Activated naive CD4-positive, alpha-beta T cell treated with Interleukin-2 at 50 U/mL for 16 hours (primary cell): Measurements from ENCODE around the gene ZNF816.
"Not testable (repeated sequence)": the region's sequence is repeated elsewhere in the genome, so short reads cannot be mapped to it uniquely, and the experiment has no call there.

Source experiments
- DNase-seq: peaks from one replicate; pipeline ENCODE4 v3.0.0-alpha.2; 2020

ZNF816 gene

DNA sequence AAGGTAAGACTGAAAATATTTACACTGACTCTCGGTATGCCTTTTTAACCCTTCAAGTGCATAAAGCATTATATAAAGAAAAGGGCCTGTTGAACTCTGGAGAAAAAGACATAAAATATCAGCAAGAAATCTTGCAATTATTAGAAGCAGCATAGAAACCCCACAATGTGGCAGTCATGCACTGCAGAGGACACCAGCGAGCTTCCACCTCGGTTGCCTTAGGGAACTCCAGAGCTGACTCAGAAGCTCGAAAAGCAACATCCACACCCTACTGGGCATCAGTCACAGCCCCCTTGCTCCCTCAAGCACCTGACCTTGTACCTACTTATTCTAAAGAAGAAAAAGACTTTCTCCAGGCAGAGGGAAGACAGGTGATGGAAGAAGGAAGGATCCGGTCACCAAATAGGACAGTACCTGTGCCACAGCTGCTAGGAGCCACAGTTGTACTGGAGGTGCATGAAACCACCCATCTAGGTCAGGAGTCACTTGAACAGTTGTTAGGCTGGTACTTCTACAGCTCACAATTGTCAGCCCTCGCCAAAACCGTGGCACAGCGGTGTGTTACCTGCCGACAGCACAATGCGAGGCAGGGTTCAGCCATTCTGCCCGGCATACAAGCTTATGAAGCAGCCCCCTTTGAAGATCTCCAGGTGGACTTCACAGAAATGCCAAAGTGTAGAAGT, 2.9 kb downstream of the ZNF816 start:
- no peak for DNase-seq

DNA sequence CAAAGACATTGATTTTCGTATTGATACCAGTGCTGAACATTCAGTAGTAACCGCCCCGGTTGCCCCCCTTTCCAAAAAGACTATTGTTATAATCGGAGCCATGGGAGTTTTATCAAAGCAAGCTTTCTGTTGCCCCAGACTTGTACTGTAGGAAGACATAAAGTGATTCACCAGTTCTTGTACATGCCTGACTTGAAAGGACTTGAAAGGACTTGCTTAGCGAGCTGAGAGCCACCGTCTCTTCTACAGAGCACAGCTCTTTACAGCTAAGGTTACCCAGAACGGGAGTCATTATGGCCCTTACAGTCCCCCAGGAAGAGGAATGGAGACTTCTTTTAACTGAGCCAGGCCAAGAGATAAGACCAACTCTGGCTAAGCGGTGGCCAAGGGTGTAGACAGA, 5.1 kb downstream of the ZNF816 start:
- DNase-seq: no peak

DNA sequence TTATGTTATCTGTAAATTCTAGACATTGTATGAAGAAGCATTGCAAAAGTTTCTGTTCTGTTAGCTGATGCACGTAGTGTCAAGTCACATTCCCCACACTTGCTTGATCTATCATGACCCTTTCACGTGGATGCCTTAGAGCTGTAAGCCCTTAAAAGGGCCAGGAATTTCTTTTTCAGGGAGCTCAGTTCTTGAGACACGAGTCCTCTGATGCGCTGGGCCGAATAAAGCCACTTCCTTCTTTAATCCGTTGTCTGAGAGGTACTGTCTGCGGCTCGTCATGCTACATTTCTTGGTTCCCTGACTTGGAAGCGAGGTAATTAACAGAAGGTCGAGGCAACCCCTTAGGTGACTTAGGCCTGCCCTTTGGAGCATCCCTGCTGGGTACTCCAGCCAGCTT, 5.8 kb downstream of the ZNF816 start:
- no peak for DNase-seq

DNA sequence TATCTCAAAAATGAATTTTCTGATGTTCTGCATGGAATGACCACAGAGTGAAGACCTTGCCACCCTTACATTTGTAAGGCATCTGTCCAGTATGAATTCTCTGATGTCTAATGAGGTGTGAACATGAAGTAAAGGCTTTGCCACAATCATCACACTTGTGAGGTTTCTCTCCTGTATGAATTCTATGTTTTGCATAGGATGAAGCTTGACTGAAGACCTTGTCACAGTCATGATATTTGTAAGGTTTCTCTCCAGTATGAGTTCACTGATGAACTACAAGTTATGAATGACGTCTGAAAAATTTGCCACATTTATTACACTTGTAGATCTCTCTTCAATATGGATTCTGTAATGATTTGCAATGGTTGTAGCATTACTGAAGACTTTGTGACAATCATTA, 13.3 kb downstream of the ZNF816 start:
- no peak for DNase-seq

DNA sequence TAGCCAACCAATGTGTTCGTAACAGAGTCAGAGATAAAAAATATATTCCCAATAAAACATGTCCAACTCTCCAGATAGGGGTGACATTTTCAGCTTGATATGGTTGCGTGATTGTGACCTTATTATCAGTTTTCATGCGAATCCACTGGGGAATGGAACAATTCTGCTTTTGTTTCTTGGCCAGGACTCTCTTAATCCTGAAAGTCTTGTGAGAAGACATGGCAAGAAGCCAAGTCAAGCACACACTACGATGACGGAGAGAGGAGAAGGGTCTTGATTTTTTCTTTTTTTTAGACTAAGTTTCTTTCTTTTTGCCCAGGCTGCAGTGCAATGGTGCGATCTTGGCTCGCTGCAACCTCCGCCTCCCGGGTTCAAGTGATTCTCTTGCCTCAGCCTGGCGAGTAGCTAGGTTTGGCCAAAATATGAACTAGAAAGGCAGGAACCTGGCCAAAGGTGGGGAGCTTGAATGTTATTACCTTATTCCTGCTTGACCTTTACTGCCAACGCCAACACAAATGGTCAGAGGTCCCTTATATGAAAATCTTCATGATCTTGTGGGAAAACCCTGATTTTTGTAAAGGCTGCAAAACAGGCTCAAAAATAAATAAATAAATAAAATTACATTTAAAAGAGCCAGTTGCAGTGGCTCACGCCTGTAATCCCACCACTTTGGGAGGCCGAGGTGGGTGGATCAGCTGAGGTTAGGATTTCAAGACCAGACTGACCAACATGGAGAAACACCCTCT, 14.5 kb downstream of the ZNF816 start:
- DNase-seq: no peak

DNA sequence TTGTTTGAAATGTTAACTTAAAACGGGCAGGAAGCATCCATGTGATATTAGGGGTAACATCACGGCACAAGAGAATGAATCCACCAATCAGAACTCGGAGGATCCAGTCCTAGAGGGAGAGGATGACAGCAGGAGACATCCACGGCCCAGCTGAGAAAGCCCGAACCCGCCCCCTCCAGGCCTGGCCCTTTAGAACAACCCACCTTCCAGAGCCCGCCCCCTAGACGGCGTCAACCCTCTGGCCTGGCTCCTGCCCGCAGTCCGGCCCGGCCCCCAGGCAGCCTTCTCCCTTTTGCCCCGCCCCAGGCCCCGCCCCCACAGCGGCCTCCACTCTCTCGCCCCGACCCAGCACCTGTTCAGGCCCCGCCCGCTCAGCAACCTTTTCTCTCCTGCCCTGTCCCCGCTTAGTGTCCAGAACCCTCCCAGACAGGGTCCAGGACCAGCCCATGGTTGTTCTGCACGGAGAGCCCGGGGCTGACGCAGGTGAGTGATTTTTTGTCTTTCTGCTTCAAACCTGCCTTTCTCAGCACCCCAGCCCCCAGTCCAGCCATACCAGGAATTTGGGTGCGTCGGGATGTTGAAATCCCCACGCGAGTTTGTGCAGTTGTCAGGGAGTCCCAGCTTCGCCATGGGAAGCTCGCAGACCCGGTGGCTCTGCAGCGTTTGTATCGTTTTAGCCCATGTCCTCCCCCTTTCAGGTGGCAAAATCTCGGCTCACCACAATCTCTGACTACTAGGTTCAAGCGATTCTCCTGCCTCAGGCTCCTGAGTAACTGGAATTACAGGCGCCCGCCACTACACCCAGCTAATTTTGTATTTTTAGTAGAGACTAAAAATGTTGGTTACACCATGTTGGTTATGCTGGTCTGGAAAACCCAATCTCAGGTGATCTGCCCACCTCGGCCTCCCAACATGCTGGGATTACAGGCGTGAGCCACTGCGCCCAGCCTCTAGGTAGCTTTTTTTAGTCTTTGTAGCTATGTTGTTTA, 16.1 kb downstream of the ZNF816 start:
- no peak for DNase-seq

DNA sequence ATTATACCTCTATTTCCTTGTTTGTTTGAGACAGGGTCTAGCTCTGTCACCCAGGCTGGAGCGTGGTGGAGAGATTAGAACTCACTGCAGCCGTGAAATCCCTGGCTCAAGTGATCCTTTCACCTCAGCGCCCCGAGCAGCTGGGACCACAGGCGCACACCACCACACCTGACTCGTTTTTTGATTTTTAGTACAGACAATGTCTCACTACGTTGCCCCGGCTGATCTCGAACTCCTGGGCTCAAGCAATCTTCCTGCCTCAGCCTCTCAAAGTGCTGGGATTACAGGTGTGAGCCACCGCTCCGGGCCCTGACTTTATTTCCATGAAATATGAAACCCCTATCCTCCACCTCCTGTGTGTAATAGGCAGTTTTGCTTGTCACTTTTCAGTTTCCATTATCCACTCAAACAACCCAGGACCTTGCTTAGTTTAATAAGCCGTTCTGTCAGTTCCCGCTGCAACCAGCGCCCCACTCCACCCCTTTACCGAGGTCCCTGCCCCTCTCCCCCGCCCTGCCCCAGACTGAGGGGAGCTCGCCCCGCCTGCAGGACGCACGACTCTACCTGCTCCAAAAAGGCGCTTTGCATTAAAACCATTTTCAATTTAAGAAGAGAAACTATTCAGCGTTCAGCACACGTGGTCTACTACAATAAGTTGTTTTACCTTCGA, 16.9 kb downstream of the ZNF816 start:
- no peak for DNase-seq

DNA sequence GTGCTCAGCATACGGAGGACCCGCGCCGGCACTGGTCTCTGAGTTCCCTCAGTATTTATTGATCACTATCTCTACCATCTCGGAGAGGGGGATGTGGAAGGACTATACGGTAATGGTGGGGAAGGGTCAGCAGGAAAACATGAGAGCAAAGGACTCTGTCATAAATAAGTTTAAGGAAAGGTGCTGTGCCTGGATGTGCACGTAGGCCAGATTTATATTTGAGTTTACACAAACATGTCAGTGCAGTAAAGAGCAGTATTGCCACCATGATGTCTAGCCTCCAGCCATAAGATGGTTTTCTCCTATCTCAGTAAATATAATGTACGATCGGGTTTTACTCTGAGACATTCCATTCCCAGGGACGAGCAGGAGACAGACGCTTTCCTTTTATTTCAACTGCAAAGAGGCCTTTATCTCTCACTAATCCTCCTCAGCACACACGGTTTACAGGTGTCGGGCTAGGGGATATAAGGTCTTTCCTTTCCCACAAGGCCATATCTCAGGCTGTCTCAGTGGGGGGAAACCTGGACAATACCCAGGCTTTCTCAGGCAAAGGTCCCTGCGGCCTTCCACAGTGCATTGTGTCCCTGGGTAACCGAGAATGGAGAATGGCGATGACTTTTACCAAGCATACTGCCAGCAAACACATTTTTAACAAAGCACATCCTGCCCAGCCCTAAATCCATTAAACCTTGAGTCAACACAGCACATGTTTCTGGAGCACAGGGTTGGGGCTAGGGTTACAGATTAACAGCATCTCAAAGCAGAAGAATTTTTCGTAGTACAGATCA, 17.8 kb downstream of the ZNF816 start:
- not testable (repeated sequence) for DNase-seq

DNA sequence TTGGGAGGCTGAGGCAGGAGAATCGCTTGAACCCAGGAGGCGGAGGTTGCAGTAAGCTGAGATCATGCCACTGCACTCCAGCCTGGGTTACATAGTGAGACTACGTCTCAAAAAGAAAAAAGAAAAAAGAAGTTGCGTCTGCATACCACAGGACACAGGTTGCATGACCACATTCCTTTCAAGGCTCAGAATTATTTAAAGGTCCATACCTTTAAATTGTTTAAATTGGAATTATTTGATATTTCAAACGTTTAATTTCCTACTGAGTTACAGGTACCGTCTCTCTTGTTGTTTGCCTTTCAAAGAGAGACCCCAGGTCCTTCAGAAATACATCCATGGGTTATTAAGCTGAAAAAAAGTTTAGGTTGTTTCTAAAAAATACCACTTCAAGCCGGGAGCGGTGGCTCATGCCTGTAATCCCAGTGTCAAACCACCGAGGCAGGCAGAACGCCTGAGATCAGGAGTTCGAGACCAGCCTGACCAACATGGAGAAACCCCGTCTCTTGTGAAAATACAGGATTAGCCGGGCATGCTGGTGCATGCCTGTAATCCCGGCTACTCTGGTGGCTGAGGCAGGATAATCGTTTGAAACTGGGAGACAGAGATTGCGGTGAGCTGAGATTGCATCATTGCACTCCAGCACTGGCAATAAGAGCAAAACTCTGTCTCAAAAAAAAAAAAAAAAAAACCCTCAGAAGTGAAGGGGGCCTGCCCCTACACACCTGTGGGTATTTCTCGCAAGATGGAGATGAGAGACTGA, 18.6 kb downstream of the ZNF816 start:
- no peak for DNase-seq

DNA sequence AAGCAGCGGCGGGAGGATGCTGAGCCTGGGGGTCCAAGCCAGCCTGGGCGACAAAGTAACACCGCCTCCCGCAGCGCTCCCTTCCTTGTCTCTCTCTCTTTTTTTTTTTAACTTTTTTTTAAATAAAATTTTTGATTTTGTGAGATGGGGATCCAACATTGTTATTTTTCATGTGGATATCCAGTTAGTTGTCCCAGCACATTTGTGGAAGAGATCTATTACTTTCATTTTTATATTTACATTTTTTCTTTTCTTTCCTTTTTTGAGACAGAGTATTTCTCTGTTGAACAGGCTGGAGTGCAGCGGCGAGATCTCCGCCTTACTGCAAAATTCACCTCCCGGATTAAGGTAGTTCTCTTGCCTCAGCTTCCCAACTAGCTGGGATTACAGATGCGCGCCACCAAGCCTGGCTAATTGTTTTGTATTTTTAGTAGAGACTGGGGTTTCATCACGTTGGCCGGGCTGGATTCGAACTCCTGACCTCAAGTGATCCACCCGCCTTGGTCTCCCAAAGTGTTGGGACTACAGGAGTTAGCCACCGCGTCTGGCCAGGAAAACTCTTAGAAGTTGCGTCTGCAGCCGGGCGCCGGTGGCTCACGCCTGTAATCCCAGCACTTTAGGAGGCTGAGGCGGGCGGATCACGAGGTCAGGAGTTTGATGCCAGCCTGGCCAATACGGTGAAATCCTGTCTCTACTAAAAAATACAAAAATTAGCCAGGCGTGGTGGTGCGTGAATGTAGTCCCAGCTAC, 19.4 kb downstream of the ZNF816 start:
- no peak for DNase-seq

DNA sequence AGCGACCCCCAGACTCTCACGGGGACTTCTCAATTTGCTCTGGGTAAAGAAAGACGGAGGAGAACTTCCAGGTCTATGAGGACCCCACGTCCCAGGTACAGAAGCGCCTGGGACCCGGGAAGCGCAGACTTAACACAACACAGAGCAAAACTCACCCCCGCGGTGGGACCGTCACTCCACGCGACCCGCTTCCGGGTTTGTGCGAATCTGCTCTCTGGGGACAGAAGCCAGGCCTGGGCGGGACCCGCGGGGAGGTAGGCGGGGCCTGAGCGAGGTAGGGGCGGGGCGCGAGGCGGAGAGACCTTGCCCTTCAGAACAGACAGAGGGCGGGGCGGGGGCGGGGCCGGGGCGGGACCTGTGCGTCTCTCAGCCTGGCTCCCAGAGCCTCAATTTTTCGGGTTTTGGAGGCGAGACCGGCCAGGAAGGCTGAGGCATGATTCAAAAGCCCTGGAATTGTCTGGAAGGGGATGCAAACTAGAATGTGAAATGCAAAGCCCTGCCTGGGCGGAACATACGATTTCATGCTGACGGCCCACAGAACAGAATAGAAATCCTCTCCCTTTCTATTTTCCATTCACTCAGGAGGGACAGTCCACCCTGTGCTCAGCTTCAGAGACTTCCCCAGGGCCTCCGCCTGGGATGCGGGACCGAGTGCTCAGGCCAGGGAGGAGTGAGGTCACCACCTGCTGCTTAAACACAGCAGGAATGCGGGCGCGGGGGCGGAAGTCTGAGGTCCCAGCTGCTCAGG, 20.1 kb downstream of the ZNF816 start:
- DNase-seq: peak; percentile 97

DNA sequence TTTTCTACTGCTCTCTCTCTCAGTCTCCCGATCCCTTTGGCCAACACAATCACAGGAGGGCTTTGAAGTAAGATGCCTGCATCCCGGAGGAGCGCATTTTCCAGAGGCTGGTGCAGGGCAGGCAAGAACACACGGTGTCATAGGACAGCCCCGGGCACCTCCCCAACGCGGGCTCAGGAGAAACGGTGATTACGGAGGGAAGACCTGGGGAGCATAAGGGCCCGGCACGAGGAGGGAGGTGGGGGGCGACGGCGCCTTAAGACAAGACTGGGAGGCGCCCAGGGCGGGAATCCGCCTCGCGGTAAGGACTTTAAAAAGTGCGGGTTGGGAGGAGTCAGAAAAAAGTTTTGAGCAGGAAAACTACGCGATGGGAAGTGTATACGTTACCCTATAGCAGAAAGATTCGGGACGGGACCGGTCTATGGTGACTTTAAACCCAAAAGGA, 20.7 kb downstream of the ZNF816 start:
- peak; percentile 12 for DNase-seq

DNA sequence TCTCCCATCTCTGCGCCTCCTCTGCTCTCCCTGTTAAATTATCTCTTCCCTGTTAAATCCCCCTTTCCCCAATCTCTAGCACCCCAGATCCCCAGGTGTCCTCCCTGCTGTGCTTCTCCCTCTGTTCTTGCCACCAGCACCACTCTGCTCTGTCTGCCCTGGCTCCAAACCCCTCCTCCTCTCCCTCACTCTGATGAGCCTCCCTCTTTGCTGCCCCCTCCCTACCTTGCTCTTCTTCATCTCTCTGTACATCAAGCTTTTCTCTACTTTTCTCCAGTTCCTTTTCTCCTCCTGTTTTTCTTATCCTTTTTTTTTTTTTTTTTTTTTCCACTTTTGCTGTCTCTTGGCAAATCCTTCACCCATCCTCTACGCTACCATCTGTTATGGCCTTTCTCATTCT, 21.2 kb downstream of the ZNF816 start:
- not testable (repeated sequence) for DNase-seq

DNA sequence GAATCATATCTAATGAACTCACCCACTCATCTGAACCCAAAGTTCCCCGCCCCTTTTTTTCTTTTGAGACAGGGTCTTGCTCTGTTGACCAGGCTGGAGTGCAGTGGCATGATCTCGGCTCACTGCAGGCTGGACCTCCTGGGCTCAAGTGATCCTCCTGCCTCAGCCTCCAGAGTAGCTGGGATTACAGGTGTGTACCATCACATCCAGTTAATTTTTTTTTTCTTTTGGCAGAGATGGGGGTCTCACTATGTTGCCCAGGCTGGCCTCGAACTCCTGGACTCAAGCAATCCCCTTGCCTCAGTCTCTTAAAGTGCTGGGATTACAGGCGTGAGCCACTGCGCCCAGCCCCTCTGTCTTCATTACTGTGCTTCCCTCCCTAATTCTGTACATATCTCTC, 21.8 kb downstream of the ZNF816 start:
- not testable (repeated sequence) for DNase-seq

DNA sequence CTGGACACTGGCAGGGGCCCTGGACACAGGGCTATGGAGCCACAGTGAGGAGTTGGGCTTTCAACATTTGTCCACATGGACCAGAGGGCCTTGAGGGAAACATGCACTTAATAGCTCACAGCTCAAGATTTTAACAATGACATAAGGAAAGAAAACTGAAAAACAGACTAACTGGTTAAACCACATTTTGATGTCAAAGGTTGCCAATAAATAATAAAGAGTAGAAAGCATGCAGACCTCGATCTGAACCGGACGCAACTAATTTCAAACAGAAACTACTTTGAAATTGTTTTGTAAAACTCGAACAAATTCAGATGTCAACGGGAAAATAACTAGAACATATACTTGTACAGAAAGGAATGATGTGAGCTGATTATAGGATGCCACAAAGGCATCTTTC, 23.9 kb downstream of the ZNF816 start:
- no peak for DNase-seq

DNA sequence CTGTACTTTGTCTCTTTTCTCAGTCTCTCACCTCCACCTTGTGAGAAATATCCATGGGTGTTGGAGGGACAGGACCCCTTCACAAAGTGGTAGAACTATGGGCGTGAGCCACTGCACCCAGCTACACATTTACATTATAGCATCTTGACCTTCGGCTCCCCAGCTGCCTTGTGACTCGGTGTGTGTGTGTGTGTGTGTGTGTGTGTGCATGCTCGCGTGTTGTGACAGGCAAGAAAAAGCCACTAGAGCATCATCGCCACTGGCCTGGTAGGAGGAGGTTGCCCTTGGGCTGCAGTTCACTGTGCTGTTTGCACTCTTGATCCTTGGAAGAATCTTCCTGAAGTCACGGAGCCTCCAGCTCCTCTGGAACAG, 25.7 kb downstream of the ZNF816 start:
- no peak for DNase-seq

DNA sequence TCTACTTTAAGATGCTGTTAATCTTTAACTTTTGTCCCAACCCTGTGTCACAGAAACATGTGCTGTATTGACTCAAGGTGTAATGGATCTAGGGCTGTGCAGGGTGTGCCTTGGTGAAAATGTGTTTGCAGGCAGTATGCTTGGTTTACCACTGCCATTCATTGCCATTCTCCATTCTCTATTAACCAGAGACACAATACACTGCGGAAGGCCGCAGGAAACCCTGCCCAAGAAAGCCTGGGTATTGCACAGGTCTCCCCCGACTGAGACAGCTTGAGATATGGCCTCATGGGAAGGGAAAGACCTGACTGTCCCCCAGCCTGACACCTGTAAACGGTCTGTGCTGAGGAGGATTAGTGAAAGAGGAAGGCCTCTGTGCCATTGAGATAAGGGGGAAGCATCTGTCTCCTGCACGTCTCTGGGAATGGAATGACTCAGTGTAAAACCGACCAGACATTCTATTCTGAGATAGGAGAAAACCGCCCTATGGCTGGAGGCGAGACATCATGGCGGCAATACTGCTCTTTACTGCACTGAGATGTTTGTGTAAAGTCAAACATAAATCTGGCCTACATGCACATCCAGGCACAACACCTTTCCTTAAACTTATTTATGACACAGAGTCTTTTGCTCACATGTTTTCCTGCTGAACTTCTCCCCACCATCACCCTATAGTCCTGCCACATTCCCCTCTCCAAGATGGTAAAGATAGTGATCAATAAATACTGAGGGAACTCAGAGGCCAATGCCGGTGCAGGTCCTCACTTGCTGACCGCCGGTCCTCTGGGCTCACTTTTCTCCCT, 26.3 kb downstream of the ZNF816 start:
- no peak for DNase-seq

DNA sequence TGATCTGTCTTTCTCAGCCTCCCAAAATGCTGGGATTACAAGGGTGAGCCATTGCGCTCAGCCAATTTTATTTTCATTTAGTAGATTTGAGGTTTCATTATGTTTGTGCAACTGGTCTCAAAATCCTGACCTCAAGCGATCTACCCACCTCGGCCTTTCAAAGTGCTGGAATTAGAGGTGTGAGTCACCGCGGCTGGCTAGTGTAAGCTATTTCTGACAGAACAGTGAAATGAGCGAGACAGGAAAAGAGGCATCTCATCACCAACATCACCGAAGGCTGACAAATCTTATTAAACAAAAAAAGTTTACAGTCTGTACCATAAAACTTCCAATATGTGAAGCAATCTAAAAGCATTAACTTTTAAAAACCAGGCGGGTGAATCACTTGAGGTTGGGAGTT, 27.2 kb downstream of the ZNF816 start:
- no peak for DNase-seq

DNA sequence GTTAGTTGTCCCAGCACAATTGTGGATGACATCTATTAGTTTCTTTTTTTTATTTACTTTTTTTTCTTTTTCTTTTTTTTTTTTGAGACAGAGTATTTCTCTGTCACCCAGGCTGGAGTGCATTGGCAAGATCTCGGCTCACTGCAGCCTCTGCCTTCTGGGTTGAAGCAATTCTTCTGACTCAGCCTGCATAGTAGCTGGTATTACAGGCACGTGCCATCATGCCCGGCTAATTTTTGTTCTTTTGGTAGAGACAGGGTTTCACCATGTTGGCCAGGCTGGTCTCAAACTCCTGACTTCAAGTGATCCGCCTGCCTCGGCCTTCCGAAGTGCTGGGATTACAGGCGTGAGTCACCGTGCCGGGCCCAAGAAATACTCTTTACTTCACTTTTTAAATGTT, 38.0 kb downstream of the ZNF816 start:
- DNase-seq: not testable (repeated sequence)
